EL (cell line): ENCODE data around the gene SIPA1L3.

ENCODE experiments used
- DNase-seq: peaks from one replicate; pipeline ENCODE4 v3.0.0-alpha.2; 2016

Gene SIPA1L3

DNA sequence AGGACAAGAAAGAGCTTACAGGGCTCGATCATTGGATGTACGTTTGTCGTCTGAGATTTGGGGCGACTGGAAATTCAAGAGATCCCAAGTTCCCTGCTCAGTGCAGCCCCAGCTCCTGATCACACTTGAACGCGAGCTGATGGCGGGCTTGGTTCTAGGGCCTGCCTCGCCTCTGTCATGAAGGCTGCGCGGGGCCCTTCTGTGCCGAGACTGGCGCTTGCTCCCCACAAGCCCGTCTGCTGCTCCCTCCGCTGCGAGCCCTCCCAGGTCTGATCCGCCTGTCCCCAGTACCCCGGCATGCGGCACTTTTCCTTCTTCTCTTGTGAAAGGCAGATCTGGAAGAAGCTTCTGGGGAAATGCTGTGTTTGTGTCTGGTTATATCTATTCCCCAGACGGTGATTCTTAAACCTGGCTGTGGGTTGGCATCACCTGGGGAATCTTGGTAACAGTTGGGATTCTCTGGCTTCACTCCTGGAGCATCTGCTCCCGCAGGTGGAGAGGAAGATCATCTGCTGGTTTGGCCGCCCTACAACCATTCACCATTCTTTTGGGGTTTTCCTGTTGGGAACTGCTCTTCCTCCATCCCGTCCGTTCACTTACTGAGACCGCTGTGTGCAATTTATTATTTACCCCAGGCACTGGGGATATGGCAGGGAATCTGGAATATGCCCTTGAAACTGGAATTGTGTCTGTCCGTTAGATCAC lies 43.6 kb downstream of the SIPA1L3 start:
- no peak for DNase-seq

DNA sequence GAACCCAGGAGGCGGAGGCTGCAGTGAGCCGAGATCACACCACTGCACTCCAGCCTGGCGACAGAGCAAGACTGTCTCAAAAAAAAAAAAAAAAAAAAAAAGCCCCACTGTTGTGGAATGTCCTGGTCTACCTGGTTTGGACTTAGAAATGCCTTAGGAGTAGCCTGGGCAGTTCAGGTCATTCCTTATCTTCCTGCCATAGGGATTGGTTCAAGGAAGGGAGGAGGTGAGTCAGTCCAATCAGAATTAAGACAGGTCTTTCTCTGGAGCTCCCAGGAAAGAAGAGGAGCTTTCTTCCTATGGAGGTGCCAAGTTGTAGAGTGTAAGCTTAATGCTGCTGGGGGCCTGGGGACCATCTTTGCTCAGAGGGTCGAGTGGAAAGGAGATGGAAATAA lies 44.8 kb downstream of the SIPA1L3 start:
- DNase-seq = no peak

DNA sequence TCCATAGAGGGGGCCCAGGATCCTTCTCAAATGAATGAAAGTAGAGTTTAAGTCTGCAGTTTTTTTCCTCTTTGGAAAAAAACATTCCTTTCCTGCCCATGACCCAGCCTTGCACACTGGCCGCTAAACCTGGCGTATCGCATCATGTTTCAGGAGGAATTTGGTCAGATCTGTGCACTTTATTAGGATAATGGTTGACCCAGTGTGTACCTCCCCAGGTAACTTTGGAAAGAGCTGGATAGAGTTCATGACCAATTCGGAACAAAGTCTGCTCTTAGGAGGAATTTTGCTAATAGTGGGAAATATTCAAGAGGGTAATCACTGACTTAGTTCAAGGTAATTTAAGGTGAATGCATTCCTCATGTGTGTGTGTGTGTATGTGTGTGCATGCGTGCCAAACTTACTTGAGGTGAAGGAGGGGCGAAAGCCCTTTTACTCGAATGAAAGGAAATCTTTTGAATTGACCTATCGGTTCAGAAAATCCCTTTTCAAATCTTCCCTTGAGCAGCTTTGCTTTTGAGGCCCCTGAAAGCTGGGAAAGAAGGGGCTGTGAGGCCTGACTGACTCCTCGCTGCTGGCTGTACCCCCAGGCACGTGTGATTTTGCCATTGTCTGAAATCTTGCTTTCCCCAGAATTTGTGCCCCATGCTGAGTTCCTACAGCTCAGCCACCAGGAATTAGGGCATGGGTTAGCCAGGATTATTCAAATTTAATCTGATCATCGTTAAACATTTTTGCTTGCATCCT lies 46.3 kb downstream of the SIPA1L3 start:
- DNase-seq = peak; percentile 47

DNA sequence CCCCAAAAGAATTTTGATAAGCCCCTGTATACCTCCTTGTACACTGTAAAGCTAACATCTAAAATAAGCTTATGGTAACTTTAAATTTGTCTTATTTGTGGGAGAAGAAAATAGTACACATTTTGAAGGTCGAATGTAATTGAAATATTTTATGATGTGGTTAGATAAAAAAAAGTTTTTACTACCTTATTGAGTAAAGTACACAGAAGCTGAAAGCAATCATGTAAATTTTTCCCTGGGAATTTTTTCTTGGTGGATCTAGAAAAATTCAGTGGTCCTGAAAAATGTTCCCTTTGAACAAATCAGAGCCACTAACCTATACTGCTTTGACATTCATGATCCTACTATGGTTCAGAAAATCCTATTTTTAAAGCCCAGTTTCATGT lies 46.9 kb downstream of the SIPA1L3 start:
- DNase-seq = no peak

DNA sequence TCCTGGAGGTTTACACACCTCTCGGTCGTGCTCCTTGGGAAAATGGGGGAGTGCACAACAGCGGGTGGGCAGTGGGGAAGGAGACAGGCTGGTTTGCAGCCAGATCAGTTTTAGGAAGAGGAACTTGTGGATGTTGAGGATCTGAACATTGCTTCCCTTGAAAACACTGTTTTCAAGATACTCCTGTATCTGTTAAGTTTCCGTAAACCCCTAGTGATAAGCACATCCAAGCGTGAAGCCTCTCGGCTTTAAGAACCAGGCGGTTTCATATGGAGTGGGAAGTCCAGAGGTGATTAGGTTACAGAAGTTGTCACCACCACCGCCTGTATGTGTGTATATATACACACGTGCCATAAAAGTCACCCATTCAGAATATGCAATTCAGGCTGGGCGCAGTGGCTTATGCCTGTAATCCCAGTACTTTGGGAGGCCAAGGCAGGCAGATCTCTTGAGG lies 47.4 kb downstream of the SIPA1L3 start:
- no peak for DNase-seq

DNA sequence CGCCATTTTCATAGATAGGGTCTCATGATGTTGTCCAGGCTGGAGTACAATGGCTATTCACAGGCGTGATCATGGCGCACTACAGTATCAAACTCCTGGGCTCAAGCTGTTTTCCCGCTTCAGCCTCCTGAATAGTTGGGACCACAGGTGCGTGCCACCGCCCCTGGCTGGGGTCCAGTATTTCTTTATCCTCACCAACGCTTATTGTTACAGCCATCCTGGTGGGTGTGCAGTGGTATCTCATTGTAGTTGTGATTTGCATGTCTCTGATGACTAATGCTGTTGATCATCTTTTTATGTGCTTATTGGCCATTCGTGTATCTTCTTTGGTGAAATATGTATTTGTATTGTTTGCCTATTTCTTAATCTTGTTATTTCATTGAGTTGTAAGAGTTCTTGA lies 49.0 kb downstream of the SIPA1L3 start:
- DNase-seq = no peak

DNA sequence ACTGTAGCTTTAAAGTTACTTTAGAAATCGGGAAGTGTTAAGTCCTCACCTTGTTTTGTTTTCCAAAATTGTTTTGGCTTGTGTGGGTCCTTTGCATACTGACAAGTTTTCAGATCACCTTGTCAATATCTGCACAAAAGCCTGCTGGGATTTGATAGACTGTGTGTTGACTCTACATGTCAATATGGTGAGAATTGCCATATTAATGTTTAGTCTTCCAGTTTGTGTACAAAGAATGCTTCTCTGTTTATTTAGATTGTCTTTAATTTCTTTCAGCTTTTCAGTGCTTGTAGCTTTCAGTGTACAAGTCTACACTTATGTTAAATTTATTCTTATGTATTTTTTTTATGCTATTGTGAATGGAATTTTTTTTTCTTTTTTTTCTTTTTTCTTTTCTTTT lies 50.2 kb downstream of the SIPA1L3 start:
- no peak for DNase-seq

DNA sequence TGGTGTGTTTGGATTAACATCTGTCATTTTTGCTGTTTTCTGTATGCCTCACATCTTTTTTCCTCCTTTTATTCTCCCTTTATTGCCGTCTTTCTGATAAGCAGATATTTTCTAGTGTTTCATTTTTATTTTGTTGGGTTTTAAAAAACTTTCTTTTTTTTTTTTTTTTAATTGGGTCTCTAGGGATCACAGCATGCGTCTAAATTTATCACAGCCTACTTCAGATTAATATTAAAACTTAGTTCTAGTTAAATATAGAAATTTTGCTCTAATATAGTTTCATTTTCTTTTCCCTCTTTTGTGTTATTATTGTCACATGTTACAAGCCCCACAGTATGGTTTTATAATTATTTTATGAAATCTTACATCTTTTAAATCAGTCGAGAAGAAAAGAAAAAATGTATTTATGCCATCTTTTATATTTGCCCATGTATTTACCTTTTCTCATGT lies 52.7 kb downstream of the SIPA1L3 start:
- DNase-seq = no peak

DNA sequence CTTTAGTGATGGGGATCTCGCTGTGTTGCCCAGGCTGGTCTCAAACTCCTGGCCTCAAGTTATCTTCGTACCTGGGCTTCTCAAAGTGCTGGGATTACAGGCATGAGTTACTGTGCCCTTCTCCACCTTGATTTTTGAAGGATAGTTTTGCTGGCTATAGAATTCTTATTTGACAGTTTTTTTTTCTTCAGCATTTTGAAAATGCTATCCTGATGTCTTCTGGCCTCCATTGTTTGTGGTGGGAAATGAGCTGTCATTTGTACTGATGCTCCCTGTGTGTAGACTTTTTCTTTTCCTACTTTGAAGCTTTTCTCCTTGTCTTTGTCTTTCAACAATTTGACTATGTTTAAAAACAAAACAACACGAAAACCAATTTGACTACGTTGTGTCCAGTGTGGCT lies 54.2 kb downstream of the SIPA1L3 start:
- DNase-seq = no peak

DNA sequence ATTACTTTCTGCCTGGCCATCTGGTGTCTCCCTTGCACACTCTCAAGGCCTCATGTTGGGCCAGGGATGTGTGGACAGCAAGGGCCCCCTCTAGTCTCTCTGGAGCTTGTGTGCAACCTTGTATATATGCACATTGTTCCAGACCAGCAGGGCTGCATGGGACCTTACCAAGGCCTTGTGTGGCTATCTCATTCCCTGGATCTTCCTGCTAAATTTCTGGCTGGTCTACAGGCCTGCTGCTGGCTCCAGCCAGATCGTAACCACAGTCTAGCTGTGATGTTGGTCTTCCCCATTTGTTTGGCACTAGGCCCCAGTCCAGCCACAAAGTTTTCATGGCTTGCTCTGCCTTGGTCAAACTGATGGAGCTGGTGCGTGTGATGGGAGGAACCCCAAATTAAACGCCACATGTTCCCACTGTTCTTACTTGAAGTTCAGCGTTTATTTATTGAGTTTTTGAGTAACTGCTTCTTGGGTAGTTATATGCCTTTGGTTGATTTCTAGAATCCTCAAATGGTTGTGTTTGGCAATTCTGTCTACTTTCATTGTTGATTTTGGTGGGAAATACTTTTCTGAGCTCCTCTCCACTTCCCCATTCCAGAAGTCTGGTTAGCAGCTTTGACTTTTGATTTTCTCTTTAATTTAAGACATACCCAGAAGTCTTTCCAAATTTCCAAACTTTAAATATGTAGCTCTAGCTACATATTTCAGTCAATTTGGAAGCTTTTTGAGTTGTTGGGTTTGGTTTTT lies 56.4 kb downstream of the SIPA1L3 start:
- peak; percentile 50 for DNase-seq

DNA sequence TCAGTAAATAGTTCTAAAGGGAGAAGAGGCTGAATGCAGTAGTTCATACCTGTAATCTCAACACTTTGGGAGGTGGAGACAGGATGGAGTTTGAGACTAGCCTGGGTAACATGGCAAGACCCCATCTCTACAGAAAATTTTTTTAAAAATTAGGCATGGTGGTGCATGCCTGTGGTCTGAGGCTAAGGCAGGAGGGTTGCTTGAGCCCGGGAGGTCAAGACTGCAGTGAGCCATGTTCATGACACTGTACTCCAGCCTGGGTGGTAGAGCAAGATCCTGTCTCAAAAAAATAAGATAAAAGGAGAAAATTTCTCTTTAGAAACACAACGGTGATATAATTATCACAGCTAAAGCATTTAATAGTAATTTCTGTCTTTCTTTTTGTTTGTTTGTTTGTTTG lies 57.1 kb downstream of the SIPA1L3 start:
- peak; percentile 50 for DNase-seq

DNA sequence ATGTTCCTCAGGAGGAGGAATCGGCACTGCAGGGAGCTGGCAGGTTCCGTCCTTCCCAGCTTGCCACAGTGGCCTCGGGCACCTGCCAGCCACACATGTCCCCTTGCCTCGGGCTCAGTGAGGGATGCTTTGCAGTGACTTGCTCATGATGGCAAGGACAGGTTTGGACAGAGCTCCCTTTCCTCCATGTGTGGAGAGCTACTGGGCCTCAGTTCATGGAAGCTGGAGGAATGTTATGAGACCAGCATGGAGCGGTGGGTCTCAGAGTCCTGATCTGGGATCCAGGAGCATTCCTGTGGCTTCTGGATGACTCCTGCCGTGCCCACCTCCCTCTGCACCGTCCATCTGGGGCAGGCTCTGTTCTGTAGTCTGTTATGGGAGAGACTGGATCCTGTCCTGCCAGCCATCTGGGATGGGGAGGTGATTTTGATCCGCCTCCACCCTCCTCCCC lies 59.2 kb downstream of the SIPA1L3 start:
- DNase-seq = peak; percentile 57

DNA sequence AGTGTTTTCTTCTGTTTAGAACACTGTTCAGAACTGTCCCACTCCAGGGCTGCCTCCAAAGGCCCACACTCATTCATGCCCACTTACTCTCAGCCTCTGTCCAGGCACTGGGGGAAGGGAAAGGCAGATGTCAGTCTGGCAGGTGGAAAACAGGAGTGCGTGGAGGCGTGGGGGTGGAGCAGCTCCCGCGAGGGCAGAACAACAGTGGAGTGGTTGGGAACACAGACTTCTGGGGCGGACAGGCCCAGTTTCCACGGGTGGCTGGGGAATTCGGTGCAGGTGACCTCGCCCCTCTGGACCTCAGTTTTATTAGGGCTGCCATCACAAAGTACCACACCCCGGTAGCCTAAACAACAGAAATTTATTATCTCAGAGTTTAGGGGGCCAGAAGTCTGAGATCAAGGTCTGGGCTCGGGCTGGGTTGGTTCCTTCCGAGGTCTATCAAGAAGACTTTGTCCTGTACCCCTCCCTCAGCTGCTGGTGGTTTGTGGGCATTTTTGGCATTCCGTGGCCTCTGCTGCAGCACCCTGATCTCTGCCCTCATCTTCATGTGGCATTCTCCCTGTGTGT lies 59.7 kb downstream of the SIPA1L3 start:
- peak; percentile 71 for DNase-seq

DNA sequence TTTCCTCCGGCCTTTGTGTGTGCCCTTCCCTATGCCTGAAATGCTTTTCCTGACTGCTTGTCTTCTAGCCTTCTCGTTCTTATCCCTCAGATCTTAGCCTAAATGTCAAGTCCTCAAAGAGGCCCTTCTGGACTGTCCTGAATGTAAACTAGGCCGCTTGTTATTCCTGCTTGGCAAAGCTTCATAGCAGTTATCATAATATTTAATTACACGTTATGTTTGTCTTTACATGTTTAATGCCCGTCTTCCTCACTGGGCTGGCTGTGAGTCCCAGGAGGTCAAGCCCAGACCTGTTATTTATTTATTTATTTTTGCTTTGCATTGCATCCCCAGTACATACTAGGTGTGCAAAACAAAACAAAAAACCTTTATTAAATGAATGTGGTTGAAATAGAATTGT lies 62.7 kb downstream of the SIPA1L3 start:
- no peak for DNase-seq

DNA sequence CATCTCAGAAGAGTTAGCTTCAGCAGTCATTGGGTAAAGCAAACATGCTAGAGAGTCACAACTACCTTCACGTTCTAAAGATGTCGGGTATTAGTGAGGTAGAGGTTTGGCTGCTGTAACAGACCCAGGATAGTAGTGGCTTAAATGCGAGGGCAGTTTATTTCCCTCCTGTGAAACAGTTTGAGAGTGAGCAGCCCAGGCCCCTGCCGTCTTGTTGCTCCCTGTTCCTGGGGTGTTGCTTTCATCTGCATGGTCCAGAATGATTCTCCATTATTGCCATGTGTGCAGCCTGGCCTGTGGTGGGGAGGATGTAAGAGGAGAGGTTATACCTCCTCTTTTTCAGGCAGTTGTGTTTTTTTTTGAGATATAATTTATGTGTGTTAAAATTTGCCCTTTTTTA lies 63.7 kb downstream of the SIPA1L3 start:
- no peak for DNase-seq

DNA sequence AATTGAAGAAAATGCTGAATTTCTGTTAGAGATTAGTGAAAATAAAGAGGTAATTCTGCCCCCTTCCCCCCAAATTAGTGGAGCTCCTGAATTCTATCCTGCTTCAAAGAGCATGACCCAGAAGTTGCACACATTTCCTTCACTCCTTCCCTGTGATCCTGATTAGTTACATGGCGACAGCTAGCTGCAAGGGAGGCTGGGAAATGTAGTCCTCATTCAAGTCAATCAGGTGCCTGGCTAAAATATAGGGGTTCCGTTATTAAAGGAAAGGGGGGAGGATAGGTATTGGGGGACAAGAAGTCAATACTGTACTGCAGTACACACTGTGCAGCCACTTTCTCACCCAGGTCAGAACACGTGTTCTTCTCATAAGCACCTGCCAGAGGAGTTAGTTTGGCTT lies 65.8 kb downstream of the SIPA1L3 start:
- no peak for DNase-seq

DNA sequence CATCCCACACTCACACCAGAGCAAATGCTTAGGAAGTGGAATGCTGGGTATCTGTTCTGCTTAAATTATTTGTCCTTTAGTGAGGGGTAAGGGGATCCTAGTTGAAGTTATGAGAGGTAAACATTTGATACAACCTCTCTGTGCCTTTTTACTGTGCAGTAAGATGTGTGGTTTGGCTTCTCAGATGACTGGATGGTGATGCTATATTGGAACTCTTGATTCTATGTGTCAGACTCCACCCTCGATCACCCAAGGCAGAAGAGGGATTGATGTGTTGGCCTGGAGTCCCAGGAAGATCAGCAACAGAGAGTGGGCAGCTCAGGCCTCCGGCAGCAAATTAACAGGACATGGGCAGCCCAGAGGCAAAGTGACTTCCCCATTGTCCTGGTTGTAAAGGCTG lies 66.7 kb downstream of the SIPA1L3 start:
- no peak for DNase-seq

DNA sequence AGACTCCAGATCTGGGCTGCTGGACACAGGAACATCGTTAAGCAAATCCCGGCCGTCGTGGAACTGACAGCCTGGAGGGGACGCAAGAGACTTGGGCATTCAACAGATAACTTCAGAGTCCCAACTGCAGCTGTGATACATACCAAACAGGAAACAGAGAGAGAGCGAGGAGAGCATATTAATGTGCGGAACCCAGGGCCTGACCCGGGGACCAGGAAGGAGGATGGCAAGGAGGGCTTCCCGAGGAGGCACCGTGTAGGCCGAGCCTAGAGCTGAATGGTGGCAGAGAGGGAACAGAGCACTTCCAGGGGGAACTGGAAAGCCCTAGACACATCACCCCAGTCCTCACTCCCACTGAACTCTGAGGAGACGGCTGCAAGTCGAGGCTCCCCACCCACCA lies 68.1 kb downstream of the SIPA1L3 start:
- no peak for DNase-seq

DNA sequence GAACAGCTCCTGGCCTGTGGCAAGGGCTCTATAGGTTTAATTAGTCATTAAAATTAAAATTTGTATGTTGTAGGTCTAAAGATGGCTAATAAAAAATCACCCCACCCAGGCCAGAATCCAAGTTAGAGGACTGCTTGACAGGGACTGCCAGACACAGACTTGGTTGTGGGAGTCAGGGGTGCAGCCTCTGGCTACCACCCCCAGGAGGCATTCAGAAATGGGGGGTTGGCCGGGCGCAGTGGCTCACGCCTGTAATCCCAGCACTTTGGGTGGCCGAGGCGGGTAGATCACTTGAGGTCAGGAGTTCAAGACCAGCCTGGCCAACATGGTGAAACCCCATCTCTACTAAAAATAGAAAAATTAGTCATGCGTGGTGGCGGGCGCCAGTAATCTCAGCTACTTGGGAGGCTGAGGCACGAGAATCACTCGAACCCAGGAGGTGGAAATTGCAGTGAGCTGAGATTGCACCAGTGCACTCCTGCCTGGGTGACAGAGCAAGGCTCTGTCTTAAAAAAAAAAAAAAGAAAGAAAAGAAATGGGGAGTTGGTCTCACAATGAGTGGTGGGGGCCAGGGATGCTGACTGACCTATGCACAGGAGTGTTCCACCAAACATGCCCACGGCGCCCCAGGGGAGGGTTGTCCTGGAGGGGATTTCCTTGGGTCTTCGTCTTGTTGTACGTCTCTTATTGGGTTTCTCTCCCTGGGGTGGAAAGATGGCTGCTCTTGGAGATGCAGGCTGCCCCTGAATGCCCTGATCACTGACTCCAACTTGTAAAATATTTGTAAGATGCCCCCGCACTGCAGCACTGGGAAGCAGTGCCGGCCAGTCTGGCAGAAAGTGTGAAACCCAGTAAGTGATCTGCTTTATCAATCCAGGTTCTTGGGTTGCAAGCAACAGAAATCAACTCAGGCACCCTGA lies 68.8 kb downstream of the SIPA1L3 start:
- DNase-seq = no peak

DNA sequence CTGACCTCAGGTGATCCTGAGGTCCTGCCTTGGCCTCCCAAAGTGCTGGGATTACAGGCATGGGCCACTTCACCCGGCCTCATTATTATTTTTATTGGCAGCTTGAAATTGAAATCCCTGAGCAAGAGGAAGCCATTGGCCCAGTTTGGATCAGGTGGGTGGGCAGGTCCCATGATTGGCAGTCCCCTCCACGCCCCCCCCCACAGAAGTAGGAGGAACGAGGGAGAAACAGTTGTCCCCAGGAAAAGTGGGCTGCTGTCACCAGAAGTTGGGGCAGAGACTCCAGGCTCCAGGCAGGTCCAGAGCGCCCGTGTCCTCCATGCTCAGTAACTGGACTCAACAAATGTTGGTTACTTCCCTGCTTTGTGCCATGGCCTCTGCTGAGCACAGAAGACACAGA lies 70.4 kb downstream of the SIPA1L3 start:
- DNase-seq = no peak

DNA sequence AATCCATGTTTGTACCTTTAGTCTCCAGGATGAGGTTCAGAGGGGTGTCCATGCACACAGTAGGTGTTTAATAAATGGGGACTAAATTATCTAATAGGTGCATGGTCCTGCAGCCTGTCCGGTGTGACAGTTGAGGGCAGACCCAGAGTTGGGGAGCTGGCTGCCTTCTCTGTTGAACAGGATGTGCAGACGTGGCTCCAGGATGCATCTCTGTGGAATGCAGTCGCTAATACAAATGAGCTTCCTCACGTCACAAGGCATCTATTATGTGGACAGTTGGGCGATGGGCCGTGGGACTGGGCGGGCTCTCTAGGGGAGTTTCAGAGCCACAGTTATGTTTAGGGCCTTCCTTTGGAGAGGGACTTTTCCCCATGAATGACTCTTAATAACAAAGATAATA lies 71.0 kb downstream of the SIPA1L3 start:
- DNase-seq = peak; percentile 76

DNA sequence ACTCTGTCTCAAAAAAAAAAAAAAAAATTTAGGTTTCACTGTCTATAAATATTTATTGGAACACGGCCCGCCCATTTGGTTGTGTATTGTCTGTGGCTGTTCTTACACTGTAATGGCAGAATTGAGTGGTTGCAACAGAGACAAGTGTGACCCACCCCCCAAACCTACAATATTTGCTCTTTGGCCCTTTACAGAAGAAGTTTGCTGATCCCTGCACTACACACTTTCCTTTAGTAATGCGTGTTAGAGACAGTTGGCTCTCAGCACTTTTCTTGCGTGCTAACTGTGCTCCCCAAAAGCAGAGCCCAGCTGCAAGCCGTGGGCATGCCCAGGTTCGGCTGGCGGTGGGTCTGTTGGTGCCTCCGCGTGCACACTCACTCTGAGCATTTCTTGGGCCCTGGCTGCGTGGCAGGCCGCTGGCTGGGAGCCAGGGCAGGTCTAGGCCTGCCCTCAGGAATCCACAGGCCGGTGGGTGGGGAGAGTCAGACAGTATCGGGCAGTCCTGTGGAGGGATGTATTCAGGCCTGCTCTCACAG lies 72.6 kb downstream of the SIPA1L3 start:
- DNase-seq = no peak
